B cell (primary cell): ENCODE measurements around the gene STXBP1. TPM values are rescaled to one million over a fixed set of nuclear protein-coding genes. Genes with fewer than 3 reads are reported as not detected.
A peak's percentile ranks its signal among the peaks of the same experiment; 100 is the strongest.

Experiments used
- ATAC-seq: fragments of 200-7000 bp; cut with Tn5 transposase; one replicate; pipeline ENCODE4 v1.10.0; 2021; ENCODE audit warnings: low read depth, mild to moderate bottlenecking, moderate number of reproducible peaks, moderate library complexity
- CTCF ChIA-PET: fragments of 350-600 bp; sonication (Branson Sonifier 250); formaldehyde crosslinking; loops from one replicate; lab custom pipeline; 2021; ENCODE audit warnings: antibody characterized with exemption, inconsistent platforms; lab: Charles Lee
- POLR2A ChIA-PET: fragments of 350-600 bp; sonication (Branson Sonifier 250); formaldehyde crosslinking; loops from one replicate; lab custom pipeline; 2021; ENCODE audit warnings: antibody characterized with exemption; lab: Charles Lee
- DNase-seq: peaks from one replicate; pipeline ENCODE4 v3.0.0; 2013
- H2AFZ ChIP-seq: 2 replicates; pipeline ENCODE4 v1.6.1; 2012; ENCODE audit warnings: mild to moderate bottlenecking, low read depth, low read length; ENCODE audit not compliant: insufficient read depth, poor library complexity, severe bottlenecking
- H3K27ac ChIP-seq, 2 donors: 1 replicate in 1 of 2; 2 replicates in 1 of 2; pipeline ENCODE4 v1.5.1; 2012 to 2013; ENCODE audit warnings: low read length in 2 of 2, mild to moderate bottlenecking in 2 of 2, moderate library complexity in 1 of 2
- H3K27me3 ChIP-seq, 4 experiments: fragments of 200-600 bp in 1 of 4; sonication (generic) in 1 of 4; replicated peaks in 1 of 4; 1 replicate in 2 of 4; 2 replicates in 2 of 4; pipeline versions ENCODE4 v1.6.1 to v1.7.0; 2013 to 2016; ENCODE audit warnings: low read length in 3 of 4, mild to moderate bottlenecking in 2 of 4, mixed read lengths in 1 of 4, moderate library complexity in 1 of 4; ENCODE audit not compliant: insufficient read depth in 4 of 4, control insufficient read depth in 3 of 4; ENCODE audit errors: control extremely low read depth in 1 of 4
- H3K36me3 ChIP-seq, 2 experiments: replicated peaks in 1 of 2; 1 replicate in 1 of 2; 2 replicates in 1 of 2; pipeline versions ENCODE4 v1.6.1 to v1.7.1; 2013; ENCODE audit warnings: low read length in 1 of 2; ENCODE audit not compliant: insufficient read depth in 2 of 2, control insufficient read depth in 1 of 2; ENCODE audit errors: control extremely low read depth in 1 of 2, extremely low read depth in 1 of 2
- H3K4me1 ChIP-seq, 2 donors: fragments of 200-600 bp in 1 of 2; sonication (generic) in 1 of 2; 1 replicate in 1 of 2; 2 replicates in 1 of 2; pipeline versions ENCODE4 v1.5.1 to v1.6.1; 2013 to 2017; ENCODE audit warnings: low read length in 2 of 2; ENCODE audit not compliant: control insufficient read depth in 2 of 2, insufficient read depth in 2 of 2
- H3K4me2 ChIP-seq: replicated peaks from 2 replicates; pipeline ENCODE3; 2012; ENCODE audit warnings: mild to moderate bottlenecking, low read depth, low read length; ENCODE audit not compliant: poor library complexity, severe bottlenecking
- H3K4me3 ChIP-seq, 5 experiments: fragments of 200-600 bp in 1 of 5; sonication (generic) in 1 of 5; 1 replicate in 3 of 5; 2 replicates in 2 of 5; pipeline versions ENCODE4 v1.5.1 to v1.7.0; 2011 to 2016; ENCODE audit warnings: low read length in 4 of 5, mild to moderate bottlenecking in 4 of 5, low read depth in 2 of 5, control low read depth in 1 of 5, moderate library complexity in 1 of 5; ENCODE audit not compliant: insufficient read depth in 1 of 5; ENCODE audit errors: control extremely low read depth in 1 of 5, extremely low read depth in 1 of 5
- H3K79me2 ChIP-seq: fragments of 200-600 bp; sonication (generic); one replicate; pipeline ENCODE4 v1.6.0; 2016; ENCODE audit warnings: low read length; ENCODE audit not compliant: control insufficient read depth, insufficient read depth
- H3K9ac ChIP-seq: fragments of 200-600 bp; sonication (generic); 2 replicates; pipeline ENCODE4 v1.6.1; 2017; ENCODE audit warnings: mild to moderate bottlenecking, low read length, moderate library complexity
- H3K9me3 ChIP-seq, 3 donors: one replicate each; pipeline versions ENCODE4 v1.6.1 to v1.7.1; 2013; ENCODE audit warnings: low read length in 2 of 3; ENCODE audit not compliant: control insufficient read depth in 2 of 3, insufficient read depth in 1 of 3; ENCODE audit errors: control extremely low read depth in 1 of 3
- H4K20me1 ChIP-seq: 2 replicates; pipeline ENCODE4 v1.6.0; 2012; ENCODE audit warnings: mild to moderate bottlenecking, low read length; ENCODE audit not compliant: insufficient read depth, control insufficient read depth, poor library complexity, severe bottlenecking
- H3K27ac Mint-ChIP-seq: one replicate; pipeline ENCODE4 v1.8.0; 2021; ENCODE audit warnings: mixed read lengths
- H3K27me3 Mint-ChIP-seq: one replicate; pipeline ENCODE4 v1.8.0; 2021; ENCODE audit warnings: mixed read lengths
- H3K4me1 Mint-ChIP-seq: one replicate; pipeline ENCODE4 v1.8.0; 2021; ENCODE audit warnings: mixed read lengths
- H3K4me3 Mint-ChIP-seq: one replicate; pipeline ENCODE4 v1.8.0; 2021; ENCODE audit warnings: mixed read lengths
- H3K9me3 Mint-ChIP-seq: one replicate; pipeline ENCODE4 v1.8.0; 2022; ENCODE audit warnings: mixed read lengths; ENCODE audit not compliant: insufficient read depth
- CTCF ChIP-seq: fragments of 200-600 bp; IDR thresholded peaks from one replicate; pipeline ENCODE4 v1.8.0; 2022; ENCODE audit warnings: antibody characterized with exemption, mild to moderate bottlenecking
- EZH2 ChIP-seq: IDR thresholded peaks from 2 replicates; pipeline ENCODE4 v1.6.1; 2012; ENCODE audit warnings: borderline replicate concordance, low read depth, mild to moderate bottlenecking, moderate library complexity, low read length; ENCODE audit not compliant: insufficient read depth, poor library complexity, severe bottlenecking
- WGBS: methylation state at CpG from one replicate; pipeline ENCODE4 v1.1.5; 2013; ENCODE audit warnings: missing lambda C conversion rate; ENCODE audit not compliant: insufficient coverage; 5-methylcytosine and 5-hydroxymethylcytosine counted together
- intact Hi-C: fragments of 100-400 bp; cut with micrococcal nuclease; formaldehyde crosslinking; loops from one replicate; pipeline ENCODE4 v1.10.0; 2022
- polyA plus RNA-seq: library from polyadenylated mRNA; depleted of rRNA; stranded (reverse); fragments of >200 nt; gene quantifications from 2 replicates; pipeline ENCODE4 v1.2.3, GENCODE V29; 2012
- total RNA-seq, 2 donors: library from RNA; stranded (reverse); fragments of 120-200 nt in 1 of 2; gene quantifications; 1 replicate in 1 of 2; 2 replicates in 1 of 2; pipeline versions ENCODE4 v1.2.3 to v1.2.4, GENCODE V29; 2013 to 2022

The STXBP1 gene
- total and polyA plus RNA-seq, 2 donors (not counting 1 experiment from before 2014, with no cell fraction given): 0.62 TPM; not detected in 1

GRCh38 chr9:127716412-127716811 is 104.3 kb downstream of the STXBP1 start:
- POLR2A ChIA-PET: interaction anchor here (1.6 kb wide), 1 partner anchor 19 kb away, joined by 8 read pairs; the partner anchor contains the start of gene TOR2A
- Histone ChIP-seq H3K4me3 (peak overlapping the region in 1 of 5 experiments; percentile 87), H3K9ac (peak overlapping the region; percentile 77), H3K27ac (peak overlapping the region; percentile 35 to 81), H3K79me2 (peaks cover 3% of the 10 kb centered on the region), H3K27me3 (no peaks in the 10 kb centered on the region), H3K4me1 (peaks cover 9 to 11% of the 10 kb centered on the region in 2 donors), H3K4me2 (peak overlapping the region; percentile 96), H3K36me3 (no peaks in the 10 kb centered on the region), H3K9me3 (no peaks in the 10 kb centered on the region), H2AFZ (peak overlapping the region; percentile 88), H4K20me1 (no peaks in the 10 kb centered on the region)
- intact Hi-C loops: loop anchor here (2.0 to 5.0 kb wide), 6 partner anchors 104 to 1166 kb away; partner anchors contain the start of genes KYAT1, LRRC8A, LRSAM1 and RPL12
- H3K27me3 Mint-ChIP-seq: no peaks in the 10 kb centered on the region
- CTCF ChIA-PET: interaction anchor here (1.2 to 2.9 kb wide), 3 partner anchors 18 to 205 kb away, joined by 3 to 26 read pairs (median 11); partner anchors contain the start of gene TOR2A
- H3K4me3 Mint-ChIP-seq: peak overlapping the region; percentile 97
- no peaks in the 10 kb centered on the region for H3K9me3 Mint-ChIP-seq
- WGBS: 83% methylated on average over 6 of the region's 9 CpGs
- ATAC-seq: no peak
- peaks cover 22% of the 10 kb centered on the region for H3K4me1 Mint-ChIP-seq
- no peak for DNase-seq
- no peak for TF ChIP-seq EZH2
- no peak for TF ChIP-seq CTCF
- H3K27ac Mint-ChIP-seq: peak overlapping the region; percentile 90

GRCh38 chr9:127717766-127718165 is 105.7 kb downstream of the STXBP1 start:
- Histone ChIP-seq H3K4me3 (no peak overlapping the region), H2AFZ (no peak overlapping the region), H3K27me3 (no peaks in the 10 kb centered on the region), H3K4me1 (peaks cover 9 to 10% of the 10 kb centered on the region in 2 donors), H3K4me2 (no peak overlapping the region), H3K9me3 (no peaks in the 10 kb centered on the region), H3K36me3 (no peaks in the 10 kb centered on the region), H3K27ac (no peak overlapping the region), H3K9ac (no peak overlapping the region), H4K20me1 (no peaks in the 10 kb centered on the region), H3K79me2 (peaks cover 3% of the 10 kb centered on the region)
- ChIA-PET POLR2A (no interaction called here), CTCF (interaction anchor here (2.9 kb wide), 1 partner anchor 17 kb away, joined by 26 read pairs; the partner anchor contains the start of gene TOR2A)
- no peak overlapping the region for H3K27ac Mint-ChIP-seq
- 100% methylated on average over 2 of the region's 5 CpGs for WGBS
- H3K27me3 Mint-ChIP-seq: no peaks in the 10 kb centered on the region
- peaks cover 22% of the 10 kb centered on the region for H3K4me1 Mint-ChIP-seq
- intact Hi-C loops: loop anchor here (2.0 to 5.0 kb wide), 6 partner anchors 105 to 1165 kb away; partner anchors contain the start of genes KYAT1, LRRC8A, LRSAM1 and RPL12
- no peak overlapping the region for H3K4me3 Mint-ChIP-seq
- TF ChIP-seq EZH2: no peak
- TF ChIP-seq CTCF: no peak
- no peaks in the 10 kb centered on the region for H3K9me3 Mint-ChIP-seq
- no peak for ATAC-seq
- DNase-seq: no peak
